Hepatocyte (in vitro differentiated cells): Measurements from ENCODE around the gene STXBP1. TPM values are rescaled to one million over a fixed set of nuclear protein-coding genes. Genes with fewer than 3 reads are reported as not detected.
"Not testable (repeated sequence)": the region's sequence is repeated elsewhere in the genome, so short reads cannot be mapped to it uniquely, and the experiment has no call there.

Experiments
- DNase-seq: peaks from one replicate; pipeline ENCODE4 v3.0.0-alpha.2; 2016; ENCODE audit warnings: low spot score
- H2AFZ ChIP-seq: fragments of 200-600 bp; sonication (generic); 2 replicates; pipeline ENCODE4 v1.6.0; 2016; ENCODE audit warnings: antibody characterized with exemption, mild to moderate bottlenecking
- H3K27ac ChIP-seq: fragments of 200-600 bp; sonication (generic); 2 replicates; pipeline ENCODE4 v1.5.1; 2016; ENCODE audit warnings: mild to moderate bottlenecking
- H3K27me3 ChIP-seq: fragments of 200-600 bp; sonication (generic); 2 replicates; pipeline ENCODE4 v1.6.1; 2016
- H3K36me3 ChIP-seq: fragments of 200-600 bp; sonication (generic); replicated peaks from 2 replicates; pipeline ENCODE4 v1.5.1; 2016; ENCODE audit warnings: low read depth; ENCODE audit not compliant: insufficient read depth
- H3K4me1 ChIP-seq: fragments of 200-600 bp; sonication (generic); 2 replicates; pipeline ENCODE4 v1.5.1; 2016; ENCODE audit warnings: mild to moderate bottlenecking, moderate library complexity; ENCODE audit not compliant: insufficient read depth
- H3K4me2 ChIP-seq: fragments of 200-600 bp; sonication (generic); 2 replicates; pipeline ENCODE4 v1.6.0; 2016
- H3K4me3 ChIP-seq: fragments of 200-600 bp; sonication (generic); 2 replicates; pipeline ENCODE4 v1.5.1; 2016; ENCODE audit warnings: mild to moderate bottlenecking
- H3K79me2 ChIP-seq: fragments of 200-600 bp; sonication (generic); 2 replicates; pipeline ENCODE4 v1.6.0; 2017; ENCODE audit warnings: mild to moderate bottlenecking
- H3K9me2 ChIP-seq: fragments of 200-600 bp; sonication (generic); replicated peaks from 2 replicates; pipeline ENCODE4 v1.6.0; 2017; ENCODE audit warnings: mild to moderate bottlenecking; ENCODE audit not compliant: insufficient read depth
- H3K9me3 ChIP-seq: fragments of 200-600 bp; sonication (generic); 2 replicates; pipeline ENCODE4 v1.5.1; 2016; ENCODE audit warnings: low read depth, mild to moderate bottlenecking
- H4K20me1 ChIP-seq: fragments of 200-600 bp; sonication (generic); 2 replicates; pipeline ENCODE4 v1.6.0; 2016; ENCODE audit warnings: mild to moderate bottlenecking; ENCODE audit not compliant: insufficient read depth, poor library complexity, severe bottlenecking
- CTCF ChIP-seq: fragments of 200-600 bp; sonication (generic); IDR thresholded peaks from 2 replicates; pipeline ENCODE4 v1.5.1; 2016; ENCODE audit warnings: antibody characterized with exemption, mild to moderate bottlenecking; ENCODE audit not compliant: poor library complexity
- EZH2 ChIP-seq: fragments of 200-600 bp; sonication (generic); IDR thresholded peaks from 2 replicates; pipeline ENCODE4 v1.6.1; 2016; ENCODE audit warnings: antibody characterized with exemption, mild to moderate bottlenecking, borderline replicate concordance
- EZH2phosphoT487 ChIP-seq: fragments of 200-600 bp; sonication (generic); IDR thresholded peaks from one replicate; pipeline ENCODE4 v1.6.1; 2018; ENCODE audit warnings: antibody characterized with exemption, mild to moderate bottlenecking, low read depth, moderate library complexity; ENCODE audit not compliant: unreplicated experiment, severe bottlenecking
- WGBS: methylation state at CpG from one replicate; pipeline ENCODE4 v1.1.6; 2016; ENCODE audit warnings: low lambda C conversion rate; ENCODE audit errors: missing lambda C conversion rate; 5-methylcytosine and 5-hydroxymethylcytosine counted together
- polyA plus RNA-seq: library from polyadenylated mRNA; unstranded; fragments of >200 nt; fragmentation: Nextera tagmentation; extraction: Ambion mirVana; gene quantifications from 2 replicates; pipeline ENCODE4 v1.2.1, GENCODE V29; 2016
- total RNA-seq: library from RNA; depleted of rRNA; stranded (reverse); fragments of >200 nt; gene quantifications from 2 replicates; pipeline ENCODE4 v1.2.3, GENCODE V29; 2014

STXBP1 gene
- total and polyA plus RNA-seq, 2 experiments from 2014 or later: 22.6 to 27.6 TPM

GRCh38 chr9:127580366-127580765 is 31.7 kb upstream of the STXBP1 start:
- H3K36me3 ChIP-seq: no peaks in the 10 kb centered on the region
- no peak overlapping the region for H3K4me3 ChIP-seq
- no peak overlapping the region for H3K4me2 ChIP-seq
- no peaks in the 10 kb centered on the region for H3K9me2 ChIP-seq
- no peak for DNase-seq
- no peaks in the 10 kb centered on the region for H3K27me3 ChIP-seq
- no peak overlapping the region for H2AFZ ChIP-seq
- no peaks in the 10 kb centered on the region for H3K9me3 ChIP-seq
- H4K20me1 ChIP-seq: no peaks in the 10 kb centered on the region
- no peak overlapping the region for H3K27ac ChIP-seq
- H3K79me2 ChIP-seq: no peaks in the 10 kb centered on the region
- 86% methylated on average over 8 of the region's 8 CpGs for WGBS
- H3K4me1 ChIP-seq: peaks cover 15% of the 10 kb centered on the region
- TF ChIP-seq CTCF: no peak
- TF ChIP-seq EZH2phosphoT487: no peak
- TF ChIP-seq EZH2: no peak

DNA sequence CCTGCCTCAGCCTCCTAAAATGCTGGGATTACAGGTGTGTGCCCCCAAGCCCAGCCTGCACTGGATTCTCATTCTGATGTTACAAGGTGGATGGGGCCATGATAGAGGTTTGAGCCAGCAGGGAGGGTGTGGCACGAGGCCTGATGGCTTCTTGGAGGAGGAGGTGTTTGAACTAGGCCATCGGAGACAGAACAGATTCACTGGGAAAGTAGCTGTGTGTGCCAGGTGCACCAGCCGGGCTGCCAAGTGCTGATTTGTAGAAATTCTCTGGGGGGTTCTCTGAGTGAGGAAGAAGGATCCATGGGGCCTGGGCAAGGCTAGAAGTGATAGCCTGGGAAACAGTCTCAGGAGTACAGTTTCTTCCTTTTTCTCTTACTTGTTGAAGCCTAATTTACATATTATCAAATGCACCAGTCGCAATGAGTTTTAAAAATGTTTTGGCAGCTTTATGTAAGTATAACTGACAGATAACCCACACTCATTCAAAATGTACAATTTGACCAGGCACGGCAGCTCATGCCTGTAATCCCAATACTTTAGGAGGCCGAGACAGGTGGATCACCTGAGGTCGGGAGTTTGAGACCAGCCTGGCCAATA is 31.1 kb upstream of the STXBP1 start:
- TF ChIP-seq EZH2phosphoT487: no peak
- Histone ChIP-seq H4K20me1 (no peaks in the 10 kb centered on the region), H3K9me2 (no peaks in the 10 kb centered on the region), H3K27me3 (no peaks in the 10 kb centered on the region), H3K9me3 (no peaks in the 10 kb centered on the region), H2AFZ (no peak overlapping the region), H3K4me2 (no peak overlapping the region), H3K27ac (no peak overlapping the region), H3K79me2 (no peaks in the 10 kb centered on the region), H3K4me3 (no peak overlapping the region), H3K36me3 (no peaks in the 10 kb centered on the region), H3K4me1 (peaks cover 15% of the 10 kb centered on the region)
- no peak for DNase-seq
- 93% methylated on average over 7 of the region's 7 CpGs for WGBS

GRCh38 chr9:127584474-127584805 is 27.6 kb upstream of the STXBP1 start:
- 98% methylated on average over 3 of the region's 3 CpGs for WGBS
- not testable (repeated sequence) for DNase-seq, H4K20me1 ChIP-seq, H3K9me3 ChIP-seq, H3K27ac ChIP-seq, H3K27me3 ChIP-seq, H3K79me2 ChIP-seq, H3K36me3 ChIP-seq, H3K4me1 ChIP-seq, H3K4me2 ChIP-seq, H3K9me2 ChIP-seq, H3K4me3 ChIP-seq, H2AFZ ChIP-seq

DNA sequence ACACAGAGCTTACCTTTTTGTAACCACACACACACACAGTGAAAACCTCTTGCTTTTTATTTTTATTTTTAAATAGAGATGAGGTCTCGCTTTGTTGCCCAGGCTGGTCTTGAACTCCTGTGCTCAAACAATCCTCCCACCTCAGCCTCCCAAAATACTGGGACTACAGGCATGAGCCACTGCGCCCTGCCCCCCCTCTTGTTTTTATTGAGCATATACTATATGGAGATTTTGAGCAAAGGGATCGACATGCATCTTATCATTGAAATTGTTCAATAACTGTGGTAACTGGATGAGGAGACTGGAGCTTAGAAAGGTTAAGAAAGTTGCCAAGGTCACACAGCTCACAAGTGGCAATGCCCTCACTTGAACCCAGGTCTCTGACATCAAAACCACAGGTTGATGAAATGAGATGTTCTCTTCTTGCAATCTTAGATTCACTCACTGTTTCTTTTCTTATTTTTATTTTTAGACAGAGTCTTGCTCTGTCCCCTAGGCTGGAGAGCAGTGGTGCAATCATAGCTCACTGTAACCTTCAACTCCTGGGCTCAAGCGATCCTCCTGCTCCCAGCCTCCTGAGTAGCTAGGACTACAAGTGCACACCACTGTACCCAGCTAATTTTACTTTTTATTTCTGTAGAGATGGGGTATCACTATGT is 26.8 kb upstream of the STXBP1 start:
- Histone ChIP-seq H3K9me3 (no peaks in the 10 kb centered on the region), H3K36me3 (no peaks in the 10 kb centered on the region), H3K79me2 (no peaks in the 10 kb centered on the region), H3K4me3 (no peak overlapping the region), H3K4me2 (no peak overlapping the region), H3K27me3 (no peaks in the 10 kb centered on the region), H4K20me1 (no peaks in the 10 kb centered on the region), H3K27ac (no peak overlapping the region), H3K4me1 (no peaks in the 10 kb centered on the region), H2AFZ (no peak overlapping the region), H3K9me2 (no peaks in the 10 kb centered on the region)
- no peak for DNase-seq
- no peak for TF ChIP-seq EZH2phosphoT487
- TF ChIP-seq EZH2: no peak
- TF ChIP-seq CTCF: no peak
- 100% methylated on average over 4 of the region's 4 CpGs for WGBS
